Ovary (tissue), 9 donors: ENCODE data around the gene PRPSAP1. TPM values are rescaled to one million over a fixed set of nuclear protein-coding genes. Genes with fewer than 3 reads are reported as not detected.

Source experiments
- DNase-seq, 5 donors: peaks; one replicate each; pipeline ENCODE4 v3.0.0-alpha.2; 2019 to 2020
- H3K27ac ChIP-seq, 2 donors: fragments of 200-600 bp; one replicate each; pipeline versions ENCODE4 v1.5.1 to v1.8.0; 2019 to 2022
- H3K27me3 ChIP-seq: fragments of 200-600 bp; one replicate; pipeline ENCODE4 v1.8.0; 2022
- H3K36me3 ChIP-seq: fragments of 200-600 bp; sonication (generic); one replicate; pipeline ENCODE4 v1.5.1; 2019
- H3K4me1 ChIP-seq: one replicate; pipeline ENCODE4 v1.8.1; 2013; ENCODE audit warnings: mild to moderate bottlenecking, moderate library complexity; ENCODE audit not compliant: insufficient read depth
- H3K4me3 ChIP-seq: fragments of 200-600 bp; sonication (generic); one replicate; pipeline ENCODE4 v1.5.1; 2017
- H3K9me3 ChIP-seq, 2 donors: fragments of 200-600 bp in 1 of 2; sonication (generic) in 1 of 2; one replicate each; pipeline versions ENCODE4 v1.5.1 to v1.8.1; 2013 to 2019; ENCODE audit warnings: mild to moderate bottlenecking in 1 of 2, moderate library complexity in 1 of 2
- CTCF ChIP-seq, 3 donors: fragments of 450-650 bp in 2 of 3; fragments of 200-600 bp in 1 of 3; IDR thresholded peaks; one replicate each; pipeline versions ENCODE4 v1.5.1 to v1.8.0; 2016 to 2022; ENCODE audit warnings: antibody characterized with exemption in 3 of 3, mild to moderate bottlenecking in 1 of 3
- EP300 ChIP-seq: sonication (generic); formaldehyde crosslinking; IDR thresholded peaks from one replicate; pipeline ENCODE4 v1.6.1; 2017; ENCODE audit warnings: antibody characterized with exemption
- POLR2A ChIP-seq: fragments of 450-650 bp; IDR thresholded peaks from one replicate; pipeline ENCODE4 v1.6.1; 2017; ENCODE audit warnings: antibody characterized with exemption, mild to moderate bottlenecking, moderate library complexity
- WGBS, 3 donors: extraction: QIAGEN DNeasy Blood & Tissue Kit in 1 of 3; methylation state at CpG; one replicate each; pipeline versions ENCODE4 v1.1.5 to v1.1.7; 2013 to 2017; 5-methylcytosine and 5-hydroxymethylcytosine counted together
- intact Hi-C, 4 donors: fragments of 100-400 bp; cut with DNase I; formaldehyde crosslinking; loops; one replicate each; pipeline versions ENCODE4 v1.11.0 to v1.15.1; 2022 to 2023
- polyA plus RNA-seq, 2 donors: library from polyadenylated mRNA; stranded (reverse); fragments of 200-250 nt in 1 of 2; fragments of 350-450 nt in 1 of 2; fragmentation: Illumina TruSeq in 1 of 2; extraction: RNeasy Lipid Tissue Mini Kit (QIAGEN cat#74804) in 1 of 2; gene quantifications; one replicate each; pipeline ENCODE4 v1.2.3, GENCODE V29; 2013 to 2014
- total RNA-seq, 7 donors: library from RNA; depleted of rRNA in 2 of 7; stranded (reverse); fragments of >200 nt in 2 of 7; fragmentation: NEBNext Ultra II Directional in 3 of 7; extraction: Animal tissue kit (Norgen Biotek cat#: 25700) in 3 of 7; gene quantifications; one replicate each; pipeline versions ENCODE4 v1.1.0 to v1.2.4, GENCODE V29; 2016 to 2023
- donor health status: DM: no; HTN: no; CAD: no; lungs with moderate emphysema.
- donor health status: DM: no; HTN: no; CAD: no.
- donor health status: Bipolar disorder and iron deficiency.
- donor health status: DM: yes; HTN: yes; CAD: no.
- donor health status: DM: no; HTN: no; CAD: no.
- donor health status: DM: yes; HTN: yes; CAD: no.

PRPSAP1 gene
- total and polyA plus RNA-seq, 9 donors = 26.1 to 57.9 (median 44.5) TPM

DNA sequence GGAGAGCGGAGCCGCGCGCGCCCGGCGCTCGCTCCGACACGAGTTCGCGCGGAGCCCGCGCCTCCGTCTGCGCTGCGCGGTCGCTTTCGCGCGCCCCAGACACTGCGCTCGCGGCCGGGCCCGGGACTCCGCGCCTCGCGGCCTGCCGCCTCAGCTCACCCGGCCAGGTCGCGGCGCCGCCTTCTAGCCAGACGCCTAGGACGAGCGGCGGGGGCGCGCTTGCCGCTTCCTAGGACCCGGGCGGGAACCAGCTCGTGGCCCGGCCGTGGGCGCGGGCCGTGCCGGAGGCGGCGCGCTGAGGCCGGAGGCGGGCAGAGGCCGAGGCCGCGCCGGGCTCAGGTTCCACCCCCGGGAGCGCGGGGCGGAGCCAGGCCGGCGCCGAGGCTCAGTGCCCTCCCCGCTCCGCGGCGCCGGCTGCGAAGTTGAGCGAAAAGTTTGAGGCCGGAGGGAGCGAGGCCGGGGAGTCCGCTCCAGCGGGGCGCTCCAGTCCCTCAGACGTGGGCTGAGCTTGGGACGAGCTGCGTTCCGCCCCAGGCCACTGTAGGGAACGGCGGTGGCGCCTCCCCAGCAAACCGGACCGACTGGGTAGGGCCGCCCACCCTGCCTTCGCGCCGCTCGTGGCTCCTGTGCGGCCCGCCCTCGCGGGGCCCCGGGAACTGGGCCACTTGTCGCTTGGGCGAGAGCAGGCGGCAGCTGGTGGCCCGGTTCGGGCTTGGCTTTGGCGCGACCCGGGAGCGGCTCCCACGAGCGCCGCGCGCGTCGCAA, 30.7 kb upstream of the PRPSAP1 start, which contains the start of gene SPHK1:
Gene SPHK1 (plus strand): TSS at position 388 of the 765 bp plus-strand sequence. CDS start 1,036 bp downstream, outside the sequence.
- Histone ChIP-seq H3K36me3 (no peaks in the 10 kb centered on the region), H3K27ac (peak within 1 kb of the TSS; percentile 11 to 46), H3K4me3 (peak within 1 kb of the TSS; percentile 41), H3K27me3 (no peaks in the 10 kb centered on the region), H3K9me3 (no peaks in the 10 kb centered on the region), H3K4me1 (peaks cover 12% of the 10 kb centered on the region)
- DNase-seq = peak; percentile 42 to 75 (median 66)
- 0% methylated on average over 51 to 118 of the region's 118 CpGs for WGBS, 3 donors
- intact Hi-C loops = no loop called here
- no peak for TF ChIP-seq EP300
- TF ChIP-seq POLR2A = peak; percentile 48

DNA sequence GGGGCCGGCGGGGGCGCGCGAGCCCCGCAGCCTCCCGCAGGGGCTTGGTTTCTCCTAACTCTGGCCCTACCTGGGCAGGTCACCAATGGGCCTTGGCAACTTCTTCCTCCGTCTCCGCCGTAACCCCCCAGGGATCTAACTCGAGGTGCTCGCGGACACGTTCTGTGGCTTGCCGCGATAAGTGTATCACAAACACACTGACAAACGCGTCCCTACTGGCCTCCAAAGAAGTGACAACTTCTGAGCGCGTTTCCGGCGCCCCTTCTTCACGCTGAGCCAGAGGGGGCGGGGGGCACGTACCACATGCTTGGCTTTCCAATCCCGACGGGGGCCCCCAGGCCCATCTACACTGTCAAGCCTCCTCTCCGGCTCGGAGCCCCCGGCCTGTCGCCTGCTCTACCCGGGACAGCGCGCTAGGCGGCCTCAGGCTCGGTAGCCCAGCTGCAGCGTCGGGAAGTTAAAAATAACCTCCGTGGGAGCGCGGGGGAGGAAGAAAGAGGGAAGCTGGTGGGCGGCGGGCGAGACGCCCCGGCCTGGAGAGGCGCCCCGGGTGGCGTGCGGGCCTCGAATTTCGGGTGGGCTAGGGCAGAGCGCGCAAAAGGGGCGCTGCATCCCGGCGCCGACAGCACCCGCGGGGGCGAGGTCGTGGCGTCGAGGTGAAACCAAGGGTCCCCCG, 30.0 kb upstream of the PRPSAP1 start:
- no peaks in the 10 kb centered on the region for H3K27me3 ChIP-seq
- H3K4me3 ChIP-seq = peak overlapping the region; percentile 41
- WGBS, 3 donors = 0 to 1% (median 0%) methylated on average over 48 to 65 of the region's 65 CpGs
- intact Hi-C loops = no loop called here
- H3K9me3 ChIP-seq = no peaks in the 10 kb centered on the region
- TF ChIP-seq CTCF (IDR thresholded peaks at IDR 0.05) = peak in 1 of 3 donors; percentile 35
- no peak for TF ChIP-seq EP300
- peak in 3 of 5 donors; percentile 47 to 63 (median 53) for DNase-seq
- peaks cover 12% of the 10 kb centered on the region for H3K4me1 ChIP-seq
- no peaks in the 10 kb centered on the region for H3K36me3 ChIP-seq
- peak overlapping the region; percentile 11 to 46 for H3K27ac ChIP-seq

GRCh38 chr17:76382803-76383545, 29.3 kb upstream of the PRPSAP1 start:
- 1% methylated on average over 33 to 80 of the region's 80 CpGs for WGBS, 3 donors
- Histone ChIP-seq H3K4me1 (peaks cover 12% of the 10 kb centered on the region), H3K9me3 (no peaks in the 10 kb centered on the region), H3K4me3 (peak overlapping the region; percentile 41), H3K27me3 (no peaks in the 10 kb centered on the region), H3K36me3 (no peaks in the 10 kb centered on the region), H3K27ac (no peak overlapping the region)
- TF ChIP-seq POLR2A (no peak), CTCF (IDR thresholded peaks at IDR 0.05) (no peak), EP300 (no peak)
- DNase-seq = peak in 3 of 5 donors; percentile 50 to 56 (median 54)
- intact Hi-C loops = no loop called here

DNA sequence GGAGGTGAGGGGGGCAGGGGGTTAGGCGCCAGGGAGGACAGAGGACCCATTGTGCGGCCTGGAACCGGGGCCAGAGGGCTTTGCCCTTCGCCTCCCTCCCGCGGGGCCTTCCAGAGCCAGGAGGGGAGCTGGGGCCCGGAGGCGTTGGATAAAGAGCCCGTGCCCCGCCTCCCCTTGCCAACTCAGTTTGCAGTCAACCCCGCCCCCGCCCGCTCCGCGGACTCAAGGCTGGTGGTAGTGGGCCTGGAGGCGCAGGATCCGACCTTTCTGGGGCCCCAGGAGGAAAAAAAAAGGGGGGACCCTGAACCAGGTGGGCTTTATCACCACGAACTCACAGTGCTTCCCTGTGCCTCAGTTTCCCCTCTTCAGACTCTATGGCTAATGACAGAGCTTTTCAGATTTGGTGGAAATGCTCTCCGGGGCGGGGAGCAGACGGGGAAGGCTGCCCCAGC, 28.7 kb upstream of the PRPSAP1 start:
- no peak overlapping the region for H3K27ac ChIP-seq
- no peaks in the 10 kb centered on the region for H3K9me3 ChIP-seq
- WGBS, 3 donors = 25 to 39% (median 27%) methylated on average over 19 to 21 of the region's 21 CpGs
- H3K36me3 ChIP-seq = no peaks in the 10 kb centered on the region
- TF ChIP-seq CTCF (IDR thresholded peaks at IDR 0.05) (no peak), POLR2A (no peak), EP300 (no peak)
- no peaks in the 10 kb centered on the region for H3K27me3 ChIP-seq
- peak in 1 of 5 donors; percentile 36 for DNase-seq
- H3K4me1 ChIP-seq = peaks cover 12% of the 10 kb centered on the region
- peak overlapping the region; percentile 41 for H3K4me3 ChIP-seq
- intact Hi-C loops = no loop called here
